CD4-positive, alpha-beta T cell (primary cell): ENCODE results near the gene NUDT3. TPM values are rescaled to one million over a fixed set of nuclear protein-coding genes. Genes with fewer than 3 reads are reported as not detected.

Experiments used
- ATAC-seq: fragments of 200-7000 bp; cut with Tn5 transposase; one replicate; pipeline ENCODE4 v1.10.0; 2022; ENCODE audit warnings: mild to moderate bottlenecking; ENCODE audit not compliant: poor library complexity
- CTCF ChIA-PET: fragments of 350-600 bp; sonication (Branson Sonifier 250); formaldehyde crosslinking; loops from one replicate; lab custom pipeline; 2021; ENCODE audit warnings: antibody characterized with exemption, inconsistent platforms; lab: Charles Lee
- POLR2A ChIA-PET: fragments of 350-600 bp; sonication (Branson Sonifier 250); formaldehyde crosslinking; loops from one replicate; lab custom pipeline; 2021; ENCODE audit warnings: antibody characterized with exemption, inconsistent platforms; lab: Charles Lee
- DNase-seq, 14 experiments: peaks; one replicate each; pipeline ENCODE4 v3.0.0-alpha.2; 2013 to 2020; ENCODE audit warnings: mixed read lengths in 2 of 14
- H3K27ac ChIP-seq, 2 donors: one replicate each; pipeline versions ENCODE4 v1.5.1 to v1.7.0; 2013; ENCODE audit warnings: low read length in 2 of 2, low read depth in 1 of 2, mild to moderate bottlenecking in 1 of 2
- H3K27me3 ChIP-seq, 2 experiments: 1 replicate in 1 of 2; 2 replicates in 1 of 2; pipeline versions ENCODE4 v1.6.1 to v1.7.0; 2013; ENCODE audit warnings: low read length in 2 of 2, control low read depth in 1 of 2, mild to moderate bottlenecking in 1 of 2, moderate library complexity in 1 of 2; ENCODE audit not compliant: insufficient read depth in 2 of 2, control insufficient read depth in 1 of 2
- H3K36me3 ChIP-seq: one replicate; pipeline ENCODE4 v1.6.1; 2013; ENCODE audit warnings: low read length, control low read depth; ENCODE audit not compliant: insufficient read depth
- H3K4me1 ChIP-seq: one replicate; pipeline ENCODE4 v1.6.1; 2013; ENCODE audit warnings: low read length, control low read depth; ENCODE audit not compliant: insufficient read depth
- H3K4me3 ChIP-seq: one replicate; pipeline ENCODE4 v1.5.1; 2013; ENCODE audit warnings: mild to moderate bottlenecking, low read length, moderate library complexity
- H3K9me3 ChIP-seq, 2 experiments: 1 replicate in 1 of 2; 2 replicates in 1 of 2; pipeline versions ENCODE4 v1.6.1 to v1.7.0; 2013; ENCODE audit warnings: low read length in 2 of 2, mild to moderate bottlenecking in 2 of 2, control low read depth in 1 of 2, moderate library complexity in 1 of 2; ENCODE audit not compliant: control insufficient read depth in 1 of 2, insufficient read depth in 1 of 2
- H3K27ac Mint-ChIP-seq: one replicate; pipeline ENCODE4 v1.8.0; 2020; ENCODE audit warnings: mixed read lengths
- H3K27me3 Mint-ChIP-seq: one replicate; pipeline ENCODE4 v1.8.0; 2021; ENCODE audit warnings: mixed read lengths
- H3K36me3 Mint-ChIP-seq: one replicate; pipeline ENCODE4 v1.8.0; 2021; ENCODE audit warnings: low read depth, mixed read lengths
- H3K4me1 Mint-ChIP-seq: one replicate; pipeline ENCODE4 v1.8.0; 2021; ENCODE audit warnings: low read depth, mixed read lengths
- H3K4me3 Mint-ChIP-seq: one replicate; pipeline ENCODE4 v1.8.0; 2020; ENCODE audit warnings: mild to moderate bottlenecking, mixed read lengths
- H3K9me3 Mint-ChIP-seq: one replicate; pipeline ENCODE4 v1.8.0; 2020; ENCODE audit warnings: mixed read lengths
- intact Hi-C, 2 experiments: fragments of 100-400 bp; cut with DNase I in 1 of 2; cut with micrococcal nuclease in 1 of 2; formaldehyde crosslinking; loops; one replicate each; pipeline versions ENCODE4 v1.15.1 to v1.9.0; 2023 to 2025; cut with DNase I, micrococcal nuclease
- microRNA-seq: library from miRNA; unstranded; fragments of <30 nt; microRNA quantifications from one replicate; pipeline ENCODE4 v1.2.0, GENCODE V29; 2021; ENCODE audit warnings: borderline microRNAs expressed, borderline replicate concordance
- total RNA-seq, 174 experiments: library from RNA in 2 of 174; stranded (reverse) in 2 of 174; gene quantifications; one replicate each; pipeline ENCODE4 v1.2.3 and lab custom pipeline; 2021 to 2026
- TF ChIP-seq, protein P1 (sequence below): fragments of 200-600 bp; IDR thresholded peaks from one replicate; pipeline ENCODE4 v1.8.0; 2022; ENCODE audit warnings: antibody characterized with exemption, mild to moderate bottlenecking

Gene NUDT3
- total RNA-seq, 2 experiments from 2014 or later: 14.8 to 15.0 TPM

DNA sequence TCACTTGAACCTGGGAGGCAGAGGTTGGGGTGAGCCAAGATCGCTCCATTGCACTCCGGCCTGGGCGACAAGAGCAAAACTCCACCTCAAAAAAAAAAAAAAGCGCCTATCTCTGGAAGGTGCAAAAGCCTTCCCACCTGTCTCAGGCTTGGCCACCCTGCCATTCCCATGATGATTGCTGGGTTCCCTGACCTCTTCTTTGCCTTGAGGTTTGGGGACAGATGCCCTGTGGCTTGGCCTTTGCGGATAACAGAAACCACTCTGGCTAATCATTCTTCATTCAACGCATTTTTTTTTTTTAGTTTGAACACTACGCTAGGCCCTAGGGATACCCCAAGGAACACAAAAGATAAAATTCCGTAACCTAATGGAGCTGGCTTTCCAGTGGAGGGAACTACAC, 162.6 kb downstream of the NUDT3 start:
- Mint-ChIP-seq H3K27ac (peak overlapping the region; percentile 24), H3K36me3 (no peaks in the 10 kb centered on the region), H3K27me3 (no peaks in the 10 kb centered on the region), H3K9me3 (no peaks in the 10 kb centered on the region), H3K4me3 (no peak overlapping the region), H3K4me1 (peaks cover 8% of the 10 kb centered on the region)
- ATAC-seq: no peak
- no peaks in the 10 kb centered on the region for H3K9me3 ChIP-seq
- intact Hi-C loops: loop anchor here in 1 of 2 experiments (10.0 kb wide), 1 partner anchor 795 kb away; no protein-coding TSS in a partner anchor
- ChIA-PET POLR2A (no interaction called here), CTCF (no interaction called here)
- no peaks in the 10 kb centered on the region for H3K27me3 ChIP-seq
- H3K27ac ChIP-seq: no peak overlapping the region
- TF ChIP-seq, protein P1, sequence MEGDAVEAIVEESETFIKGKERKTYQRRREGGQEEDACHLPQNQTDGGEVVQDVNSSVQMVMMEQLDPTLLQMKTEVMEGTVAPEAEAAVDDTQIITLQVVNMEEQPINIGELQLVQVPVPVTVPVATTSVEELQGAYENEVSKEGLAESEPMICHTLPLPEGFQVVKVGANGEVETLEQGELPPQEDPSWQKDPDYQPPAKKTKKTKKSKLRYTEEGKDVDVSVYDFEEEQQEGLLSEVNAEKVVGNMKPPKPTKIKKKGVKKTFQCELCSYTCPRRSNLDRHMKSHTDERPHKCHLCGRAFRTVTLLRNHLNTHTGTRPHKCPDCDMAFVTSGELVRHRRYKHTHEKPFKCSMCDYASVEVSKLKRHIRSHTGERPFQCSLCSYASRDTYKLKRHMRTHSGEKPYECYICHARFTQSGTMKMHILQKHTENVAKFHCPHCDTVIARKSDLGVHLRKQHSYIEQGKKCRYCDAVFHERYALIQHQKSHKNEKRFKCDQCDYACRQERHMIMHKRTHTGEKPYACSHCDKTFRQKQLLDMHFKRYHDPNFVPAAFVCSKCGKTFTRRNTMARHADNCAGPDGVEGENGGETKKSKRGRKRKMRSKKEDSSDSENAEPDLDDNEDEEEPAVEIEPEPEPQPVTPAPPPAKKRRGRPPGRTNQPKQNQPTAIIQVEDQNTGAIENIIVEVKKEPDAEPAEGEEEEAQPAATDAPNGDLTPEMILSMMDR: no peak
- H3K36me3 ChIP-seq: no peaks in the 10 kb centered on the region
- H3K4me3 ChIP-seq: no peak overlapping the region
- H3K4me1 ChIP-seq: peaks cover 4% of the 10 kb centered on the region
- DNase-seq: no peak

Small RNA genes within 50 kb of the gene (microRNA-seq; reads per million reads assigned to microRNA genes)
- not detected for gene MIR6835

Other genes with a start within 250 kb of the NUDT3 start
- under 1 TPM in 1 of 2 experiments, not detected in 1; 0.08 TPM for gene GRM4, start 246.6 kb downstream of the NUDT3 start, total RNA-seq
- gene HMGA1, start 155.8 kb downstream of the NUDT3 start, total RNA-seq: 100 to 1,000 TPM; 102 to 107 TPM
- 10 to 100 TPM; 22.0 to 23.9 TPM for gene SMIM29, start 143.7 kb downstream of the NUDT3 start, total RNA-seq
- gene RPS10, start 33.4 kb upstream of the NUDT3 start, total RNA-seq: 1,000 to 10,000 TPM; 3,088 to 3,122 TPM
- gene PACSIN1, start 73.4 kb upstream of the NUDT3 start, total RNA-seq: 1 to 10 TPM; 1.3 to 1.4 TPM
- gene SPDEF, start 163.7 kb upstream of the NUDT3 start, total RNA-seq: under 1 TPM; 0.17 to 0.36 TPM